SU-DHL-6 (cell line): ENCODE data around the gene OR6T1.

ENCODE experiments used
- H2AFZ ChIP-seq: fragments of 200-600 bp; sonication (generic); 2 replicates; pipeline ENCODE4 v1.6.1; 2014; ENCODE audit warnings: low read depth, mild to moderate bottlenecking, moderate library complexity, mixed read lengths, antibody characterized with exemption, low read length; ENCODE audit not compliant: severe bottlenecking
- H3F3A ChIP-seq: fragments of 200-600 bp; shearing (Covaris generic); 2 replicates; pipeline ENCODE4 v1.6.0; 2016; ENCODE audit warnings: antibody characterized with exemption, mild to moderate bottlenecking; ENCODE audit not compliant: insufficient read depth
- H3K27ac ChIP-seq: fragments of 200-600 bp; sonication (generic); 2 replicates; pipeline ENCODE4 v1.5.1; 2016; ENCODE audit warnings: low read depth, mild to moderate bottlenecking, low read length, moderate library complexity, mixed read lengths
- H3K27me3 ChIP-seq: fragments of 200-600 bp; sonication (generic), shearing (Covaris generic); 2 replicates; pipeline ENCODE4 v1.6.0; 2014; ENCODE audit warnings: mild to moderate bottlenecking, low read length
- H3K36me3 ChIP-seq: fragments of 200-600 bp; sonication (generic); 2 replicates; pipeline ENCODE4 v1.6.1; 2014; ENCODE audit warnings: mild to moderate bottlenecking, low read length, mixed read lengths
- H3K4me2 ChIP-seq: fragments of 300-600, 200-600 bp; shearing (Covaris generic), sonication (generic); 2 replicates; pipeline ENCODE4 v1.6.0; 2014; ENCODE audit warnings: low read length, low read depth, mild to moderate bottlenecking; ENCODE audit not compliant: poor library complexity, severe bottlenecking
- H3K4me3 ChIP-seq: fragments of 200-600 bp; sonication (generic); 2 replicates; pipeline ENCODE4 v1.5.1; 2014; ENCODE audit warnings: antibody characterized with exemption, low read length, mild to moderate bottlenecking, mixed read lengths; ENCODE audit not compliant: insufficient read depth, poor library complexity, severe bottlenecking
- H3K79me2 ChIP-seq: fragments of 200-600 bp; sonication (generic); 2 replicates; pipeline ENCODE4 v1.6.1; 2014; ENCODE audit warnings: mild to moderate bottlenecking, low read length, moderate library complexity; ENCODE audit not compliant: insufficient read depth
- H3K9ac ChIP-seq: fragments of 200-600 bp; sonication (generic); 2 replicates; pipeline ENCODE4 v1.7.0; 2014; ENCODE audit warnings: mild to moderate bottlenecking, low read length
- H3K9me2 ChIP-seq: fragments of 200-600 bp; sonication (generic); replicated peaks from 2 replicates; pipeline ENCODE4 v1.6.1; 2014; ENCODE audit warnings: low read length; ENCODE audit not compliant: insufficient read depth
- H3K9me3 ChIP-seq: fragments of 200-600 bp; sonication (generic); 2 replicates; pipeline ENCODE4 v1.6.1; 2014; ENCODE audit warnings: low read length, mixed read lengths; ENCODE audit not compliant: insufficient read depth
- H4K20me1 ChIP-seq: fragments of 200-600 bp; sonication (generic); 2 replicates; pipeline ENCODE4 v1.6.1; 2014; ENCODE audit warnings: low read depth, mild to moderate bottlenecking, antibody characterized with exemption, low read length, moderate library complexity, mixed read lengths
- EZH2phosphoT487 ChIP-seq: fragments of 200-600 bp; sonication (generic), shearing (Covaris generic); conservative IDR thresholded peaks from 2 replicates; pipeline ENCODE4 v1.6.1; 2018; ENCODE audit warnings: mild to moderate bottlenecking, antibody characterized with exemption, low read length, moderate library complexity, mixed read lengths
- TF ChIP-seq, protein P1 (sequence below): fragments of 200-600 bp; sonication (generic); IDR thresholded peaks from one replicate; pipeline ENCODE4 v1.5.1; 2017; ENCODE audit warnings: antibody characterized with exemption, mild to moderate bottlenecking, low read length, moderate library complexity; ENCODE audit not compliant: insufficient read depth, poor library complexity, severe bottlenecking

OR6T1 gene

GRCh38 chr11:123924027-123924426 lies 19.6 kb downstream of the OR6T1 start:
- TF ChIP-seq, protein P1, sequence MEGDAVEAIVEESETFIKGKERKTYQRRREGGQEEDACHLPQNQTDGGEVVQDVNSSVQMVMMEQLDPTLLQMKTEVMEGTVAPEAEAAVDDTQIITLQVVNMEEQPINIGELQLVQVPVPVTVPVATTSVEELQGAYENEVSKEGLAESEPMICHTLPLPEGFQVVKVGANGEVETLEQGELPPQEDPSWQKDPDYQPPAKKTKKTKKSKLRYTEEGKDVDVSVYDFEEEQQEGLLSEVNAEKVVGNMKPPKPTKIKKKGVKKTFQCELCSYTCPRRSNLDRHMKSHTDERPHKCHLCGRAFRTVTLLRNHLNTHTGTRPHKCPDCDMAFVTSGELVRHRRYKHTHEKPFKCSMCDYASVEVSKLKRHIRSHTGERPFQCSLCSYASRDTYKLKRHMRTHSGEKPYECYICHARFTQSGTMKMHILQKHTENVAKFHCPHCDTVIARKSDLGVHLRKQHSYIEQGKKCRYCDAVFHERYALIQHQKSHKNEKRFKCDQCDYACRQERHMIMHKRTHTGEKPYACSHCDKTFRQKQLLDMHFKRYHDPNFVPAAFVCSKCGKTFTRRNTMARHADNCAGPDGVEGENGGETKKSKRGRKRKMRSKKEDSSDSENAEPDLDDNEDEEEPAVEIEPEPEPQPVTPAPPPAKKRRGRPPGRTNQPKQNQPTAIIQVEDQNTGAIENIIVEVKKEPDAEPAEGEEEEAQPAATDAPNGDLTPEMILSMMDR: no peak
- TF ChIP-seq EZH2phosphoT487: no peak
- no peaks in the 10 kb centered on the region for H4K20me1 ChIP-seq
- H3K9ac ChIP-seq: no peak overlapping the region
- no peak overlapping the region for H3K4me3 ChIP-seq
- no peak overlapping the region for H3K27ac ChIP-seq
- H3K9me3 ChIP-seq: no peaks in the 10 kb centered on the region
- no peaks in the 10 kb centered on the region for H3K79me2 ChIP-seq
- H3F3A ChIP-seq: no peaks in the 10 kb centered on the region
- no peaks in the 10 kb centered on the region for H3K27me3 ChIP-seq
- no peaks in the 10 kb centered on the region for H3K36me3 ChIP-seq
- H3K4me2 ChIP-seq: no peak overlapping the region
- H2AFZ ChIP-seq: no peak overlapping the region
- H3K9me2 ChIP-seq: no peaks in the 10 kb centered on the region

DNA sequence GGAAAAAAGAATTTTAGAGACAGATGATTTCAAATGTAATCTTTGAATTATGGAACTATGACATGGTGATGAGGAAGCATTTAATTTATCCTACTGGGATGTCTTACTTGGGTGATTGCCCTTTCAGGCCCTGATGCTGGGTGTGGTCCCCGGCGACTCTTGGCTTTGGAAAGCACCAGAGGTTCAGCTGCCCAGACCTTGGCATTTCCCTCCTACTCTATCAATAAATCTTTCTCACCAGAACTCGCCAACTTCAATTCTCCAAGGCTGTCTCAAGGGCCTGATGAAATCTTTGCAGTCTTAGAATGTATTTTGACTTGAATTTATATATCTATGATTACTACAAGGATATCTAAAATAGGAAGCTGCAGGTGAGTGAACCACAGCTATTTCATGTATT lies 22.7 kb downstream of the OR6T1 start:
- Histone ChIP-seq H3K79me2 (no peaks in the 10 kb centered on the region), H3K36me3 (no peaks in the 10 kb centered on the region), H3K9ac (no peak overlapping the region), H3K4me2 (no peak overlapping the region), H3K27me3 (no peaks in the 10 kb centered on the region), H3F3A (no peaks in the 10 kb centered on the region), H3K4me3 (no peak overlapping the region), H2AFZ (no peak overlapping the region), H3K9me3 (no peaks in the 10 kb centered on the region), H3K9me2 (no peaks in the 10 kb centered on the region), H3K27ac (no peak overlapping the region), H4K20me1 (no peaks in the 10 kb centered on the region)
- TF ChIP-seq, protein P1: no peak
- TF ChIP-seq EZH2phosphoT487: no peak

DNA sequence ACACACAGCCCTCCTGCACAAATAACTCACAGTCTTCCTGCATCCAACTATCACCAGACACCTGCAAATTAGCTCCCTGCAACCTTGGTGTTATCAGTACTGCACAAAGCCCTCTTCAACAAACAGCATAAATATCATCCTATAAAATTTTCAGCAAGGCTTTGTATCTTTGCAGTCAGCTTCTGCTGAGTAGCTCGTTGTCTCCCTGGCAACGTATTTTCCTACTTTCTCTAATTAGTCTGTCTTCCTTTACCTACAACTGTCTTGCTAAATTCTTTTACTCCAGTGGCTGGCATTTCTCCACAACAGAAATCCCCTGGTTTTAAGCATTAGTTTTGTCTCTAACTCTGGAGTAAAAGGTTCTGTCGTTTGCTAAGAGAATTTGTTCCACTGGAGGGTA lies 37.8 kb downstream of the OR6T1 start:
- Histone ChIP-seq H3K4me3 (no peak overlapping the region), H3K9me2 (no peaks in the 10 kb centered on the region), H2AFZ (no peak overlapping the region), H3K36me3 (no peaks in the 10 kb centered on the region), H3K27ac (no peak overlapping the region), H3K4me2 (no peak overlapping the region), H3K9me3 (no peaks in the 10 kb centered on the region), H3K27me3 (no peaks in the 10 kb centered on the region), H3K9ac (no peak overlapping the region), H3K79me2 (no peaks in the 10 kb centered on the region), H4K20me1 (no peaks in the 10 kb centered on the region), H3F3A (no peaks in the 10 kb centered on the region)
- TF ChIP-seq, protein P1: no peak

- H2AFZ ChIP-seq: no peak overlapping the region
- no peak overlapping the region for H3K27ac ChIP-seq
- no peak for TF ChIP-seq EZH2phosphoT487
- TF ChIP-seq, protein P1: no peak
- H3K36me3 ChIP-seq: no peaks in the 10 kb centered on the region
- H3K79me2 ChIP-seq: no peaks in the 10 kb centered on the region
- H3K4me2 ChIP-seq: no peak overlapping the region
- H3K4me3 ChIP-seq: no peak overlapping the region
- no peaks in the 10 kb centered on the region for H3F3A ChIP-seq
- no peak overlapping the region for H3K9ac ChIP-seq
- no peaks in the 10 kb centered on the region for H3K9me3 ChIP-seq
- no peaks in the 10 kb centered on the region for H4K20me1 ChIP-seq
- H3K9me2 ChIP-seq: no peaks in the 10 kb centered on the region
- no peaks in the 10 kb centered on the region for H3K27me3 ChIP-seq
These were observed 38.7 kb downstream of the OR6T1 start for GRCh38 chr11:123904932-123905331.
